ENCODE results near the gene PPT2.

The PPT2 gene

DNA sequence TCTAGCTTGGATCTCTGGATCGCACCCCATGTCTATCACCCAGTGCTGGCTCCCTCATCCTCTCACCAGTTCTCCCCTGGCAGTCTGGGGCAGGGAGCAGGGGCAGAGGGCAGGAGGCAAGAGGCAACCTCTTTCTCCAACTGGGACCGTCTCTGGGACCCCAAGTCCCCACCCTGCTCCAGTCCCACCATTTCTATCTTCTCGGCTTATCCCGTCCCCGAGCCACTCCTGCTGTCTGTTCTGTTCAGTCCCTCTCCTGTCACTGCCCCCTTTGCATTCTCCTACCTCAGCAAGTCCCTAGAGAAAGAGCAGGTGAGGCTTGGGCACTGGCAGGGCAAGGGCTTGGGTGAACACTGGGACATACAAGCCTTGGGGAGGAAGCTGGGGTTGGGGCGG lies 44.2 kb upstream of the PPT2 start:
- no peak overlapping the region for H3K4me3 ChIP-seq (replicated peaks; ENCODE audit: low read depth, low read length)
- DNase-seq (ENCODE audit: extremely low read depth, low read depth): no peak
- TF ChIP-seq, protein P1, sequence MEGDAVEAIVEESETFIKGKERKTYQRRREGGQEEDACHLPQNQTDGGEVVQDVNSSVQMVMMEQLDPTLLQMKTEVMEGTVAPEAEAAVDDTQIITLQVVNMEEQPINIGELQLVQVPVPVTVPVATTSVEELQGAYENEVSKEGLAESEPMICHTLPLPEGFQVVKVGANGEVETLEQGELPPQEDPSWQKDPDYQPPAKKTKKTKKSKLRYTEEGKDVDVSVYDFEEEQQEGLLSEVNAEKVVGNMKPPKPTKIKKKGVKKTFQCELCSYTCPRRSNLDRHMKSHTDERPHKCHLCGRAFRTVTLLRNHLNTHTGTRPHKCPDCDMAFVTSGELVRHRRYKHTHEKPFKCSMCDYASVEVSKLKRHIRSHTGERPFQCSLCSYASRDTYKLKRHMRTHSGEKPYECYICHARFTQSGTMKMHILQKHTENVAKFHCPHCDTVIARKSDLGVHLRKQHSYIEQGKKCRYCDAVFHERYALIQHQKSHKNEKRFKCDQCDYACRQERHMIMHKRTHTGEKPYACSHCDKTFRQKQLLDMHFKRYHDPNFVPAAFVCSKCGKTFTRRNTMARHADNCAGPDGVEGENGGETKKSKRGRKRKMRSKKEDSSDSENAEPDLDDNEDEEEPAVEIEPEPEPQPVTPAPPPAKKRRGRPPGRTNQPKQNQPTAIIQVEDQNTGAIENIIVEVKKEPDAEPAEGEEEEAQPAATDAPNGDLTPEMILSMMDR (IDR thresholded peaks at IDR 0.05; ENCODE audit: low read depth, low read length, missing control alignments): no peak

DNA sequence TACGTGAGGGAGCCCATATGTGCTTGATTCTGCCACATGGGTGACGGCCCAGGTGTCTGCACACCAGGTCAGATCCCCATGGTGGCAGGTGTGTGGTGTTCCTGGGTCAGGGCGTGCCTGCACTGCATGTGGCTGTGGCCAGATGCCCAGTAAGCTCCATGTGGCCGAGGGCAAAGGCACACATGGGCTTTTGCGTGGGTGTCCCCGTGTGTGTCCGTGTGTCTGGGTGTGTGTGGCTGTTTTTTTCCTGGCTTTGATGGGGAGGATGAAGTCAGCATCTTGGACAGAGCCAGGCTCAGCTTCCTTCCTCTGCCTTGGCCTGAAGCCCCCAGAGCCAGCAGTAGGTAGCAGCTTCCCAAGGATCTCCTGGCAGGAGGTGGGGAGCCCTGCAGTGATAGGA lies 43.3 kb upstream of the PPT2 start:
- H3K4me3 ChIP-seq (replicated peaks; ENCODE audit: low read depth, low read length): no peak overlapping the region
- TF ChIP-seq, protein P1 (IDR thresholded peaks at IDR 0.05; ENCODE audit: low read depth, low read length, missing control alignments): no peak
- no peak for DNase-seq (ENCODE audit: extremely low read depth, low read depth)

DNA sequence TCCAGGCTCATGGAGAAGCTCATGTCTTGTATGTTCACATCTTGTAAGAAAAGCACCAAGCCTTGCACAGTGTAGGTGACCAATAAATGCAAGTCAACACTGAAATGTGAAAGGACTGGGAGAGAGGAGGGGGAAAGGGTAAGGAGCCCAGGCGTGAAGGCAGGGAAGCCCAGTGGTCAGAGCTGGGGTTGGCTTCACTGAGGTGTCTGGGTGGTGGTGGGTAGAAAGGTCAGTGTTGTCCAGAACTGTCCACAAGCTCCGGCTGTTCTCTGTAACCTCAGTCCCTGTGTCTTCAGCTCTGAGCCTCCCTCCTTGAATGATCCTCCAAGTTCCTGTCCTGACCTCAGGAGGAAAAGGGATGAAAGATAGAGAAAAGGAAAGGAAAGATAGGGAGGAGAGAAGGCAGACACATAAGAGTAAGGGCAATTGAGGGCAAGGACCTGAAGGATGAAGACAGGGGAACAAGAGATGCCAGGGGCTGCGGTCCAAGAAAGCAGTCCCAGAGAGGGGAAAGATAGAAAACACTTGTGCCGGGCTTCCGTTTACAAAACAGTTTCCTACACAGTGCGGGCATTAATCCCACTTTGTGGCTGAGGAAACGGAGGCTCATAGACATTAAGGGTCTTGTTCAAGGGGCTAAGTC lies 42.4 kb upstream of the PPT2 start:
- TF ChIP-seq, protein P1 (IDR thresholded peaks at IDR 0.05; ENCODE audit: low read depth, low read length, missing control alignments): no peak
- no peak overlapping the region for H3K4me3 ChIP-seq (replicated peaks; ENCODE audit: low read depth, low read length)
- DNase-seq (ENCODE audit: extremely low read depth, low read depth): no peak

DNA sequence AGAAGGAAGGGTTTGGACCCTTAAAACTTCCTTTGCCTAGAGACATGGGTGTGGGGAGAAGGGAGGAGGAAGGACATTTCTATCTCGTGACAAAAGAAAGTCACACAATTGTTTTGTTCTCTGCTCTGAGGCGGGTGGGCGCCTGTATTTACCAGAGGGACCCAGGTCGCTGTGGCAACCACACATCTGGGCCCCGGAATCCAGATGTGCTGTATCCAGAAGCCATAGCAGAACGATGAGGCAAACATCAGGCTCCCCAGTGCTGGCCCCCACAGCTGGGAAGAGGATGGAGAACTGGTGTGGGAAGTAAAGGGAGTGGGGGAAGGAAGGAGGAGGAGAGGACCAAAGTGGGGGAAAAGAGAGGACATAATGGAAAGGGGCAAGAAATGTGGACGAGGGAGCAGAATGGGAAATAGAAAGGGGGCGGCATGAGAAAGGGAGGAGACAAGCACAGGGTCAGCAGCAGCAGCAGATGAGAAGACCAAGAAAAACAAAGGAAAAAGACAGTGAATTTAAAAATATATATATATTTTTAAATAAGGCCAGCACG lies 41.4 kb upstream of the PPT2 start:
- TF ChIP-seq, protein P1 (IDR thresholded peaks at IDR 0.05; ENCODE audit: low read depth, low read length, missing control alignments): no peak
- no peak for DNase-seq (ENCODE audit: extremely low read depth, low read depth)

DNA sequence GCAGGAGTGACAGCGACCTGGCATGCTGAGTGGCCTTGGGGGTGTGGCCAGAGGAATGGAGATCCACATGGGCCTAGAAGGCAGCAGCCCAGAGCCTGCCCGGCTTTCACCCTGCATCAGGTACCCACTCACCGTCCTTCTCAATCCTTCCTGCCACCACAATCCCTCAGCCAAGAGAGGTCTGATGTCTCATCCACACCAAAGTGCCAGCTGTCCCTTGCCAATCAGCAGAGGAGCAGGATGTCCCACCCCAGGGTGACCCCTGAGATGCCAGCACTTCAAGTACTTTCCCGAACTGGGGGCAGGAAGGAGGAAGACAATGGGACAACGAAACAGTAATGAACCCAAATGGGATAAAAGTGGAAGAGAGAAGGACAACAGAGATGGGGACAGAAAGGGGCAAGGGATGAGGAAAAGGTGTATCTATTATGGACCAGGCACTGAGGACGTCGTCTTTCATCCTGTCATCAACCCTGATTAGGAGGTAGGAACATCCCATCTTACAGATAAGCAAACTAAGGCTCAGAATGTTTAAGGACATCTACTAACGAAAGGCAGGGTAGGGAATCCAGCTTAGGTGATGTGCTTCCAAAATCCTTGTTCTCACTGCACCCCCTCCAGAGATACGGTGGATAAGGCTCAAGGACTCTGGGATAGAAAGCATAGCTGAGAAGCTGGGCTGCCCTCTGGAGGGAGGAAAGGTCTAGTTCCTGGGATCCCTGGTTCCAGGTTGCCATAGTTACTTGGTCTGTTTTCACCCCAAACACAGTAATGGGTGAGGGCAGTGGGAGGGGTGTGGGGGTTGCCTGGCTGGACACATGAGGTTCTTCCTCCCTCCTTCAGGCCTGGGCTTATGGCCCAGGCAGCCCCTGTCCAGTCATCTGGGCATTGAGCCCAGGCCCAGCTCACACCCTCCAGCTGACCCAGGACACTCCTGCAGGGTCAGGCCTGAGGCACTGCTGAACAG lies 40.3 kb upstream of the PPT2 start:
- H3K4me3 ChIP-seq (replicated peaks; ENCODE audit: low read depth, low read length): no peak overlapping the region
- peak; percentile 84 for DNase-seq (ENCODE audit: extremely low read depth, low read depth)
- TF ChIP-seq, protein P1 (IDR thresholded peaks at IDR 0.05; ENCODE audit: low read depth, low read length, missing control alignments): peak; percentile 46

More for the DNA sequence above, 41.4 kb upstream of the PPT2 start:
- no peak overlapping the region for H3K4me3 ChIP-seq (replicated peaks; ENCODE audit: low read depth, low read length)

DNA sequence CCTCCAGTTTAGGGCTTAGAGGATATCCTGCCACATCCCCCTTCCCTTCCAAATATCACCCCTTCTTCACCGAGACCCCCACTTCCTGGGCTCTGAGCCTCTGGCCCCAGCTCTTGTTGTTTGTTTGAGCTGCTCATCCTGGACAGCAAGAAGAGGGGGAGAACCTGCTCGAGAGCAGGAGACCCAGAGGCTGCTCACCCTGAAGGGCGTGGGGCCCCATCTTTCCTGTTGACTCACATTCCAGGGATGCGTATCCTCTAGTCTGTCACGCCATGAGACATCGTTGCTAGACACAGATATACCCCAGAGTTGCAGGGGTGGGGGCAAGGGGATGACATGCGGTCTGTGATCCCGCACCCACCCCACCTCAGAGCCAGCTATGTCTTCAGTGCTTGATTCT lies 39.1 kb upstream of the PPT2 start:
- DNase-seq (ENCODE audit: extremely low read depth, low read depth): no peak

More for the DNA sequence above, 39.1 kb upstream of the PPT2 start:
- no peak overlapping the region for H3K4me3 ChIP-seq (replicated peaks; ENCODE audit: low read depth, low read length)
- TF ChIP-seq, protein P1 (IDR thresholded peaks at IDR 0.05; ENCODE audit: low read depth, low read length, missing control alignments): no peak

Measured in HFF-Myc (cell line).